GM11168 (cell line): Measurements from ENCODE around the gene BCAP31.

Experiments
- in situ Hi-C: fragments of 300-500 bp; cut with MboI; formaldehyde crosslinking; loops from one replicate; pipeline ENCODE4 v1.12.0; 2022; ENCODE audit warnings: low sequenced_read_pairs; ENCODE audit not compliant: unreplicated experiment

BCAP31 gene

DNA sequence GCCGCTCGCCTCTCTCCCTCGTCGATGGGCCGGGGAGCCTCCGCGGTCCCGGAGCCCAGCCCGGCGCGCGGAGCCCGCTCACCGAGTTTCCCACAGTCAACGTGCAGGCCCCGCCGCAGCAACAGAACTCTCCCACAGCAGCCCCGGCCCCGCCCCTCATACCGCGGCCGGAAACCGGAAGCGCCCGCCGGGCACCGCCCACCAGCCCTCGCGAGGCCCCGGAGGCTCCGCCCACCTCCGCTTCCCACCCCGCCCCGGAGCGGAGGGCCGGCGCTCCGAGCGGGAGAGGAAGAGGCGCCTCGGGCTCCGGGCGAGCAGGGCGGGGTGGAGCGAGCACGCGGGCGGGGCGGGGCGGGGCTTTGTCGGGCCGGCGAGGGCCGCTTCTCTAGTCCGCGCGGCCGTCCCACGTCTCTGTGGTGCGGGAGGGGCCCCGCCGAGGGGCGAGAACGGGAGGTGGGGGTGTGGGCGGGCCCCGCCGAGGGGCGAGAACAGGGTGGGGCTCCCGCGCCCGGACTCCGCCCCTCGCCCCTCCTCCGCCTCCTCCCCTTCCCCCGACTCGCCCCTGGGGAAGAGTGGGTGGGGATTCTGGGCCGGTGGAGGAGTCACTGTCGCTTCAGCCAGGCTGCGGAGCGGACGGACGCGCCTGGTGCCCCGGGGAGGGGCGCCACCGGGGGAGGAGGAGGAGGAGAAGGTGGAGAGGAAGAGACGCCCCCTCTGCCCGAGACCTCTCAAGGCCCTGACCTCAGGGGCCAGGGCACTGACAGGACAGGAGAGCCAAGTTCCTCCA, at the start of gene BCAP31, which contains the start of gene ABCD1:
Gene BCAP31 (minus strand): TSS at position 136 of the 787 bp plus-strand sequence. CDS start 1,143 bp downstream, outside the sequence.
Gene ABCD1 (plus strand): TSS at position 605 of the 787 bp plus-strand sequence. CDS start 411 bp downstream, outside the sequence.
- in situ Hi-C loops: no loop called here

DNA sequence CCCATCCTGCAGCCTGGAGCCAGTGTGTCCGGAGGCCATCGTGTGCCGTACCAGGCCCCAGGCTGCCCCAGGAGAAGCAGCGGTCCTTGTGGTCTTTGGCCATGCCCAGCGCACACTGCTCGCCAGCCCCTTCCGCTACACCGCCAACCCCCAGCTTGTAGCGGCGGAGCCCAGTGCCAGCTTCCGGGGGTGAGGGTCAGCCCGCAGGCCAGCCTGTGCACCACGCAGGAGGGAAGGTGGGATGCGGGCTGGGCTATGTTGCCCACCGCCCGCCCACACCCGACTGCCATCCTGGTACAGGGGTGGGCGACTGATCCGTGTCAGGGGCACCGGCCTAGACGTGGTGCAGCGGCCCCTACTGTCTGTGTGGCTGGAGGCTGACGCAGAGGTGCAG, 49.0 kb upstream of the BCAP31 start:
- in situ Hi-C loops: no loop called here

DNA sequence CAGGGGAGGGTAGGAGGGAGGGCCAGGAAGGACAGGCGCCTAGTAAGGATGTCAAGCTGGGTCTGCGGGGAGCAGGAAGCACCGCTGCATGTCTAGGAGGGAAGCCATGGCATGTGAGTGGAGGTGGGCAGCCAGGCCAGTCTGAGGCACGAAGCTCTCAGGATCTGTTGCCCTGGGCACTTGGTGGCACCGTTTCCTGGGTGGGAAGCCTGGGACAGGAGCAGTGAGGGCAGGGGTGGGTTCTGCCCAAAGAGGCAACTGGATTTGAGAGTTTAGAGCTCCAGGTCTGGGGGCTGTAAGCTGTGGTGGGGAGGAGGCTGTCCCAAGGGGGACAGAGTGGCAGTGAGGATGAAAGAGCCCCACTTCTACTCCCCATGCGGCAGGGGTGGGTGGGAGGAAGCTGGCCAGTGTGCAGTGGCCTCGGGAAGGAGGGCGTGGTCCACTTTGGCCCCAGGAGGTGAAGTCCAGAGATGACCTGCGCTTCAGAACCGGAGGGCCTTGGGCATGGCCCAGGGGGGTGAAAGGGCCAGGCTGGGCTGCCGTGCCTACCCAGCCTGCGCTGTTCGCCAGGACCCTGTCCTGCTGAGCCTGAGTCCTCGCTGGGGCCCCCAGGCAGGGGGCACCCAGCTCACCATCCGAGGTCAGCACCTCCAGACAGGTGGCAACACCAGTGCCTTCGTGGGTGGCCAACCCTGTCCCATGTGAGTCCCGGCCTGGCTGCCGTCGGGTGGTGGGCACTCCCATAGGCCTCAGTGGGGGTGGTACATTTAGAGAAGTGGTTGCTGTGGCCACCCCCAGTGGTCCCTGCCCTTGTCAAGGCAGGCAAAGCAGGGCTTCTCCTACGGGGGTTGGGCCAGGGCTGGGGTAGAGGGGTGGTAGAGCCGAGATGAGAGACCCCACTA, 48.4 kb upstream of the BCAP31 start:
- in situ Hi-C loops: no loop called here

DNA sequence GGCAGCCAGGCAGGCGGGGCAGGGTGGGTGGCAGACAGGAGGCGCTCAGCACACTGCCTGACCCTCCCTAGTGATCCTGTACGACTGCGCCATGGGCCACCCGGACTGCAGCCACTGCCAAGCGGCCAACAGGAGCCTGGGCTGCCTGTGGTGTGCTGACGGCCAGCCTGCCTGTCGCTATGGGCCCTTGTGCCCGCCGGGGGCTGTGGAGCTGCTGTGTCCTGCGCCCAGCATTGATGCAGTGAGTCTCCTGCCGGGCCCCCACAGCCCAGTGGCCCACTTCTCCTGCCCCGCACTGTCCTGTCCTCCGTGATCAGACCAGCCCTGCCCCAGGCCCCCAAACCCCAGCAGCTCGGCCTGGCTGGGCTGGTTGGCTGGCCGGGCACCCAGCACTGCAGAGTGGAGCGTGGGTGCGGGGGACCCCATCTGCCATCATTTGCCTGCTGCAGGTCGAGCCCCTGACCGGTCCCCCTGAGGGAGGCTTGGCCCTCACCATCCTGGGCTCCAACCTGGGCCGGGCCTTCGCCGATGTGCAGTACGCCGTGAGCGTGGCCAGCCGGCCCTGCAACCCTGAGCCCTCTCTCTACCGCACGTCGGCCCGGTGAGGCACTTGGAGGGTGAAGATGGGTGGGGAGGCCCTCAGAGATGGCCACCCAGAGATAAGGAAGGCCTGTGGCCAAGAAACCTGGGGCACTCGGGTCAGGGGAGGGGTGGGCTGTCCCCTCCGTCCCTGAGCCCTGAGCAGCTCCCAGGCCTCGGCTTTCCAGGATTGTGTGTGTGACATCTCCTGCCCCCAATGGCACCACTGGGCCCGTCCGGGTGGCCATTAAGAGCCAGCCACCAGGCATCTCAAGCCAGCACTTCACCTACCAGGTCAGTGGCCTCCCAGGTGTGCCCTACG, 47.5 kb upstream of the BCAP31 start:
- in situ Hi-C loops: no loop called here

DNA sequence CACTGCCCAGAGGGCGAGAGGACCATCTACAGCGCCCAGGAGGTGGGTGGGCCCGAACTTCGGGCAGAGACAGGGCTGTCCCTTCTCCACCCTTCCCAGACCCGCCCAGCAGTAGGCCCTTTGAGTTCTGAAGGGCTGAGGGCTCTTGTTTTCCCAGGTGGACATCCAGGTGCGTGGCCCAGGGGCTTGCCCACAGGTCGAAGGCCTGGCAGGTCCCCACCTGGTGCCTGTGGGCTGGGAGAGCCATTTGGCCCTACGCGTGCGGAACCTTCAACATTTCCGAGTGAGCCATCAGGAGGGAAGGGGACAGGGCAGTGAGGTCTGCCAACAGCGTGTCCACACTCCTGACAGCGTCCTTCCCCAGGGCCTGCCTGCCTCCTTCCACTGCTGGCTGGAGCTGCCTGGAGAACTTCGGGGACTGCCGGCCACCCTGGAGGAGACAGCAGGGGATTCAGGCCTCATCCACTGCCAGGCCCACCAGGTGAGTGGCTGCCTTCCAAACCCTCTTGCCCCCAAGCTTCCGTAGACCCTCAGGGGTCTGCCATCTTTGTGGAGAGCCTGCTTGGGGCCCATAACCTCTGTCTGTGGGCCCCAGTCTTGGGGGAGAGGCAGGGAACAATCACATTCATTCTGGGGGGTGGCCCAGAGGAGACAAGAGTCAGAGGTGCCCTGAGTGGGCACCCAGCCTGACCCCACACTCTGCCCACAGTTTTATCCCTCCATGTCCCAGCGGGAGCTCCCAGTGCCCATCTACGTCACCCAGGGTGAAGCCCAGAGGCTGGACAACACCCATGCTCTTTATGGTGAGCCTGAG, 46.6 kb upstream of the BCAP31 start:
- in situ Hi-C loops: no loop called here

DNA sequence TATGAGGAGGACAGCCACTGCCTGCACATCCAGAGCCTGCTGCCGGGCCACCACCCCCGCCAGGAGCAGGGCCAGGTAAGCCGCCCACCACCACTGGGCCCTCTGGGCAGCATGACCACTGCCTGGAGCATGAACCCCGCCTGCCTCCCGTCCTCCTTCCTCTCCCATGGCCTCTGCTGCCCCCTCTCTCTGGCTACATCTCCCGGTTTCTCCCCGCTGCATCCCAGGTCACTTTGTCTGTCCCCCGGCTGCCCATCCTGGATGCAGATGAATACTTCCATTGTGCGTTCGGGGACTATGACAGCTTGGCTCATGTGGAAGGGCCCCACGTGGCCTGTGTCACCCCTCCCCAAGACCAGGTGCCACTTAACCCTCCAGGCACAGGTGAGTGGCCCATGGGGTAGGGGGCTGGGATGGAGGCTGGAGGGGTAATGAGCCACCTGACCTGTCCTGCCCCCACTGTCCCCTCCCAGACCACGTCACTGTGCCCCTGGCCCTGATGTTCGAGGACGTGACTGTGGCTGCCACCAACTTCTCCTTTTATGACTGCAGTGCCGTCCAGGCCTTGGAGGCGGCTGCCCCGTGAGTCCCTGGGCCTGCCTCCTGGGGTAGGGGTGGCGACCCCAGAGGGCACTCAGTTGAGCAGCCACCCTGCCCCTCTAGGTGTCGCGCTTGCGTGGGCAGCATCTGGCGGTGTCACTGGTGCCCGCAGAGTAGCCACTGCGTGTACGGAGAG, 45.8 kb upstream of the BCAP31 start:
- in situ Hi-C loops: no loop called here

DNA sequence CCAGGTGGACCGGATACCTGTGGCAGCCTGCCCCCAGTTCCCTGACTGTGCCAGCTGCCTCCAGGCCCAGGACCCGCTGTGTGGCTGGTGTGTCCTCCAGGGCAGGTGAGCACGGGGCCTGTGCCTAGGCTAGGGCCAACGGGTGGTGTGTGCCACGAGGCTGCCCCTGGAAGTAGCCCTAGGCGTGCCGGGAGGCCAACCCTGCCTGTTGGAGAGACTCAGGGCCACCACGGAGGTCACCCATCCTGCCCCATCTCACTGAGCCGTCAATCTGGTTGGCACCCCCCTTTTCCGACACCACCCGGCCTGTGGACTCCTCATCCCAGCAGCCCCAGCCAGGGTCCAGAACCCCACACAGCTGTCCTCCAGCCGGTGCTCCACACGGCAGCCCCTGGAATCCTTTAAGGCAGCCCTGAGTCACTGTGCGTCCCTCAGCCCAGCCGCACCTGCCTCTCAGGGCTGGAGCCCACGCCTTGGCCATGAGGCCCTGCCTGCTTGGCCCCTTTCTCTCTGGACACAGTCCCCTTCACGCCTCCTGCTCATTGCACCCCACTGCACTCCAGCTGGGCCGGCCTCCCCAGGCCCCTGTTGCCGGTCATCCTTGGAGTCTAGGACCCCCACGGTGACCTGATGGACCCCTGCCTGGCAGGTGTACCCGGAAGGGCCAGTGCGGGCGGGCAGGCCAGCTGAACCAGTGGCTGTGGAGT, 45.1 kb upstream of the BCAP31 start:
- in situ Hi-C loops: no loop called here

DNA sequence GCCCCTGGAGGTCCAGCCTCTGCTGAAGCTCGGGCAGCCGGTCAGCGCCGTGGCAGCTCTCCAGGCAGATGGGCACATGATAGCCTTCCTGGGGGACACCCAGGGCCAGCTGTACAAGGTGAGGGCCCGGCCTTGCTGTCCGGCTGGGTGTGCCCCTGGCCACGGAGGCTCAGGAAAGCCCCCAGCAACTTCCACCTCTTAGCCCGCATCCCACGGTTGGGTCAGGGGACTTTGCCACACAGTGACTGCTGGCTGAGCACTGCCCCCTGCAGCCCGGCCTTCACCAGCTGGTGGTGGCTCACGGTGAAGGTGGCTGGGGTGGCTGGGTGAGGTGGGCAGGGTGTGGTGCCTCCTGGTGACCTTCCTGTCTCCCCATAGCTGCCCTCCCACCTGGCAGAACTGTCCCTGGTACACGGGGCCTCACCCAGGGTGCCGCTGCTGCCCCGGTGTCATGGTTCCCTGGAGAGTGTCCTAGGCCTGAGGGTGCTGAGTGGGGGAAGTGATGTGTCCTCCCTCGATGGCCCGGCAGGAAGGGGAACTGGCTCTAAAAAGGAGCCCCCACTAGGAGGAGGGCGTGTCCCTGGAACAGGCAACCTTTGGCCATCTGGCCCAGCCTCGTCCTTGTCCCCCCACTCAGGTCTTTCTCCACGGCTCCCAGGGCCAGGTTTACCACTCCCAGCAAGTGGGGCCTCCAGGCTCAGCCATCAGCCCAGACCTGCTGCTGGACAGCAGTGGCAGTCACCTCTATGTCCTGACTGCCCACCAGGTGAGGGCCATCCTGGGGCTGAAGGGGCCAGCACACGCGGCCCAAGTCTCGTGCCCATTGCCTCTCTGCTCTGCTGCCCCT, 44.3 kb upstream of the BCAP31 start:
- in situ Hi-C loops: no loop called here

DNA sequence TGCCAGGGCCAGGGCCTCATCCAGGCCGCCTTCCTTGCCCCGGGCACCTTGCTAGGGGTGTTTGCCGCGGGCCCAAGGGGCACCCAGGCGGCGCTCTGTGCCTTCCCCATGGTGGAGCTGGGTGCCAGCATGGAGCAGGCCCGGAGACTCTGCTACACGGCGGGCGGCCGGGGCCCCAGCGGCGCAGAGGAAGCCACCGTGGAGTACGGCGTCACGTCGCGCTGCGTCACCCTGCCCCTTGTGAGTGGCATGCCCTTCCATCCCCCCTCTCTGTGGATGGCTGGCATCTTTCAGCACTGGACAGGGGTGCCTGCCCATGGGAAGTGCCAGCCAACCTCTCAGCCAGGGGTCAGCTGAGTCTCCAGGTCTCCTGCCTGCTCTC, 43.5 kb upstream of the BCAP31 start:
- in situ Hi-C loops: no loop called here

DNA sequence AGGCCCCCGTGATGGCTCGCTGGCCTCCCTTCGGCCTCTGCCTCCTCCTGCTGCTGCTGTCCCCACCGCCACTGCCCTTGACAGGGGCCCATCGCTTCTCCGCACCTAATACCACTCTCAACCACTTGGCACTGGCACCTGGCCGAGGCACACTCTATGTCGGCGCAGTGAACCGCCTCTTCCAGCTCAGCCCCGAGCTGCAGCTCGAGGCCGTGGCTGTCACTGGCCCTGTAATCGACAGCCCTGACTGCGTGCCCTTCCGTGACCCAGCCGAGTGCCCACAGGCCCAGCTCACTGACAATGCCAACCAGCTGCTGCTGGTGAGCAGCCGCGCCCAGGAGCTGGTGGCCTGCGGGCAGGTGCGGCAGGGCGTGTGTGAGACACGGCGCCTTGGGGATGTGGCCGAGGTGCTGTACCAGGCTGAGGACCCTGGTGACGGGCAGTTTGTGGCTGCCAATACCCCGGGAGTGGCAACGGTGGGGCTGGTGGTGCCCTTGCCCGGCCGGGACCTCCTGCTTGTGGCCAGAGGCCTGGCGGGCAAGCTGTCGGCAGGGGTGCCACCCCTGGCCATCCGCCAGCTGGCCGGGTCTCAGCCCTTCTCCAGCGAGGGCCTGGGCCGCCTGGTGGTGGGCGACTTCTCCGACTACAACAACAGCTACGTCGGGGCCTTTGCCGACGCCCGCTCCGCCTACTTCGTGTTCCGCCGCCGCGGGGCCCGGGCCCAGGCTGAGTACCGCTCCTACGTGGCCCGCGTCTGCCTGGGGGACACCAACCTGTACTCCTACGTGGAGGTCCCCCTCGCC, 42.9 kb upstream of the BCAP31 start:
- in situ Hi-C loops: no loop called here

DNA sequence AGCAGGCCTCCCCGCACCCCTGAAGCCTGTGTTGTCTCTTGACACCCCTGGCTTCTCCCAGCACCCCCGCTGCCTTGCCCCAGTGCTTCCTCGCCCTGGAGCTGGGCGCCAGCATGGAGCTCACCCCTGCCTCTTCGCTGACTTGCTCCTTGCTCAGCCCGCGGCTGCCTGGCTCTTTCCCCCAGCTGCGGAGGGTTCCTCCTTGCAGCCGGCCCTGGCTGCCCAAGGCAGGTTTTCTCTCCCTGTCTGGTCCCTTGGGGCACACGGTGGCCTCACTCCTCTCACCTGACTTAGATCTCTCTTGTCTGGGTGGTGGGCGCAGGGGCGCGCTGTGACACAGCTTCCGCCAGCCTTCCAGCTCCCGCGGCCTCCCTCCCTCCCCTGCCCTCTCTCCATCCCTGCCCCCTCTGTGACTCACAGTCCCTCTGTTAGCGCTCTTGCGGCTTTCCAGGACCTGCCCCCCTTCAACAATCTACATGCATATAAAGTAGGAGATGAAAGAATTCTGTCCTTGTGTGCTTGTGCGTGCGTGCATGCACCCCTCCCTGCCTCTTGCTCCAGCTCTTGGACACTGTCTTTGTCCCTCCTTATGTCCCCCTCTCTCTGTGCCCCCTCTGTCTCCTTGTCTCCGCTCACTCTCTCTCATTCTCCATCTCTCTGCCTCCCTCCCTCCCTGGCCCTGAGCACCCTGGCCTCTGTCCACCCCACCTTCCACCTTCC, 42.1 kb upstream of the BCAP31 start:
- in situ Hi-C loops: no loop called here

DNA sequence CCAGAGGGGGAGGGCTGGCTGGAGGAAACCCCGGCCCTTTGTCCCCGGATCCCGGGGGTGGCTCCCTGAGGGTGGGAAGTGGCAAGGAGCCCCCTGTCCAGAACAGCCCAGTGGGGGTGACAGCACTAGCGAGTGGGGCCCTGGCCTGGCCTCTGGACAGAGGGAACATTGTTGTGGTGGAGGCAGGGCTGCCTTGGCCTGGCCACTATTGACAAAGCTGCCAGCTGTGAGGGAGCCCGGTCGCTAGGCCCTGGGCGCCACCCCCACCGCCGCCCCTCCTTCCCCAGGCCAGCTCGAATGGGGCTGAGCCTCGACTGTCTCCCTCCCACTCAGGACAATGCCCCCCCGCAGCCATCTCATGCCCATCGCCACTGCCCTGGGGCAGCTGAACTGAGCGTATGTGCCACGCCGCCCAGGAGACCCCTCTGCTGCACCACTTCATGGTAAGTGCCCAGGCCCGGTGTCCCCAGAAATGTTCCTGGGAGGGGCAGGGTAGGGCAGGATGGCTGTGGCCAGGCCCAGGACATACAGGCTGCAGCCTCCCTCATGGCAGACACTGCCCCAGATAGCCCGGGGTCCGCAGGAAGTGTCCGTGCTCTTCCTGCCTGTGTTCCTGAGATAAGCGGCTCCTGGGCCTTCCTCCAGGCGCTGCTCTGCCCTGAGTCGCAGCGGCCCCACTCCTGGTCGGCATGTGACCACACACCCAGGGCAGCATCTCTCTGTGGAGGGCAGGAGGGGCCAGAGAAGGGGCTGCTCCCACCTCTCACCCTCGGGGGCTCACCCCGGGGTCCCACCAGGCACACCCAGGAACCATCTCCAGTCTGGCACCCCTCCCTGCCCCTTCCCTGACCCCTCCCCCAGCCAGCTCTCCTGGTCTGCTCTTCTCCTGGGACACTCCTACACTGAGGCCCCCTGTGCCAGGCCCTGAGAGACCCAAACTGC, 41.2 kb upstream of the BCAP31 start:
- in situ Hi-C loops: no loop called here

DNA sequence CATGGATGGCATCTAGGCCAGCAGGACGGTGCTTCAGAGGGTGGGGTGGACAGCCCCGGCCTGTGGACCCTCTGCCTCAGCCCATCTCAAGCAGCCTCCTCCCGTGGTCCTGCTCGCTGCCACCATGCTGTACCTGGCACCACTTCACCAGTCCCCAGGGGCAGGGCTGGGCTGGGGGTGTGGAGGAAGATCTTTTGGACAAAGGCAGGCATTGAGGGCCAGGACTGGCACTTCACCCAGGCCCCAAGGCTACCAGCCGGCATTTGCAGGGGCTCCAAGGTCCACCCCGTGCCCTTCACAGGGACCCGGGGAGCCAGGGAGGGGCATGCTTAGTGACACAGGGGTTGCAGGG, 40.6 kb upstream of the BCAP31 start:
- in situ Hi-C loops: no loop called here

DNA sequence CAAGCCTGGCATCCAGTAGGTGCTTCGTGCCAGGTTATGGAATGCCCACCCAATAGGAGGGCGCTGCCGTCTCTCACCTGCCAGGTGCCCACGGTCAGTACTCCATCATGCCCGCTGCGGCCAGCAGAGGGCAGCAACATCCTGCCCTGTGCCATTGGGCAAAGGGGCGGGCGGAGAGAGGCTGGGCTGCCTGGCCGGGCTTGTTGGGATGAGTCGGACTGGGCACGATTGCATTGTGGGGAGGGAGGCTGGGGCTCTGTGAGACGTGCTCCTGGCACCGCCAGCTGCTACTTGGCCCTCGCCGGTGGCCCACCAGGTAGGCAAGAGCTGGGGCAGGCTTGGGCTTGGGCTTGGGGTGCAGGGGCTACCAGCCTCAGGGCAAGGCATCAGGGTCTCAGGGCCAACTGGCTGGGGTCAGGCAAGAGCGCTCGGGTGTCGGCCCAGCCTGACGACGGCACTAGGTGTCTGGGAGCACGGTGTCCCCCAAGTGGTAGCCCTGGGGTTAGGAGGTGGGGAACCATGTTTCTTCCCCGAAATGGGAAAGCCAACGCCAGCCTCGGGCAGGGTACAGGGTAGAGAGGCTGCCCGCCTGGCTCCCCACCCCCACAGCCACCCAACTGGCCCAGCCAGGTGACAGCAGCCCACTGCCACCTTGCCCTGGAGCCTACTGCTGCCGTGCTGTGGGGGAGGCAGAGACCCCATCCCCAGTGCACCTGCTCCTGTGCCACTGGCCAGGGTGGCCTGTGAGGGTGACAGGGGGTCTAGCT, 40.0 kb upstream of the BCAP31 start, which contains the start of gene PLXNB3:
Gene PLXNB3 (plus strand): TSS at position 261 of the 767 bp plus-strand sequence. CDS start 1,287 bp downstream, outside the sequence.
- in situ Hi-C loops: no loop called here
